ENCODE data around the gene PRICKLE4. TPM values are rescaled to one million over a fixed set of nuclear protein-coding genes. Genes with fewer than 3 reads are reported as not detected.

Gene PRICKLE4
- total RNA-seq, 1 experiment from 2014 or later = not detected

DNA sequence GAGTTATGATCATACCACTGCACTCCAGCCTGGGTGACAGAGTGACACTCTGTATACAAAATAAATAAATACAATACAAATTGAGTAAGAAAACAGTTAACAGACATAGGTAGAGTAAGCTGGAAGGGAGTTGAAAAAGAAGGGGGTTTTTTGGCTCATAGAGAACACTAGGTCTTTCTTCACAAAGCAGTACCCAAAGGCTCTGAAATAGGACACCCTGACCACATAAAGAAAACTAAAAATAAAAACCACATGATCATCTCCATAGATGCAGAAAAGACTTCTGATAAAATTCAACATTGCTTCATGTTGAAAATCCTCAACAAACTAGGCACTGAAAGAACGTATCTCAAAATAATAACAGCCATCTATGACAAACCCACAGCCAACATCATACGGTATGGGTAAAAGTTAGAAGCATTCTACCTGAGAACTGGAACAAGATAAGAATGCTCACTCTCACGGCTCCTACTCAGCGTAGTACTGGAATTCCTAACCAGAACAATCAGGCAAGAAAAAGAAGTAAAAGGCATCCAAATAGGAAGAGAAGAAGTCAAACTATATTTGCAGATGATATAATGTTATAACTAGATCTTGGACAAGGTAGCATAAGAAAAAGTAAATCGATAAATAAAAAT is 55.6 kb downstream of the PRICKLE4 start:
- no peak for TF ChIP-seq EZH2 (IDR thresholded peaks at IDR 0.05; ENCODE audit: borderline replicate concordance, low read depth, low read length, poor library complexity, severe bottlenecking)
- TF ChIP-seq, protein P1, sequence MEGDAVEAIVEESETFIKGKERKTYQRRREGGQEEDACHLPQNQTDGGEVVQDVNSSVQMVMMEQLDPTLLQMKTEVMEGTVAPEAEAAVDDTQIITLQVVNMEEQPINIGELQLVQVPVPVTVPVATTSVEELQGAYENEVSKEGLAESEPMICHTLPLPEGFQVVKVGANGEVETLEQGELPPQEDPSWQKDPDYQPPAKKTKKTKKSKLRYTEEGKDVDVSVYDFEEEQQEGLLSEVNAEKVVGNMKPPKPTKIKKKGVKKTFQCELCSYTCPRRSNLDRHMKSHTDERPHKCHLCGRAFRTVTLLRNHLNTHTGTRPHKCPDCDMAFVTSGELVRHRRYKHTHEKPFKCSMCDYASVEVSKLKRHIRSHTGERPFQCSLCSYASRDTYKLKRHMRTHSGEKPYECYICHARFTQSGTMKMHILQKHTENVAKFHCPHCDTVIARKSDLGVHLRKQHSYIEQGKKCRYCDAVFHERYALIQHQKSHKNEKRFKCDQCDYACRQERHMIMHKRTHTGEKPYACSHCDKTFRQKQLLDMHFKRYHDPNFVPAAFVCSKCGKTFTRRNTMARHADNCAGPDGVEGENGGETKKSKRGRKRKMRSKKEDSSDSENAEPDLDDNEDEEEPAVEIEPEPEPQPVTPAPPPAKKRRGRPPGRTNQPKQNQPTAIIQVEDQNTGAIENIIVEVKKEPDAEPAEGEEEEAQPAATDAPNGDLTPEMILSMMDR (conservative IDR thresholded peaks at IDR 0.05; ENCODE audit: low read depth, low read length) = no peak
- intact Hi-C loops (cut with micrococcal nuclease; ENCODE audit: unreplicated experiment) = no loop called here
- Histone ChIP-seq H3K9me3 (ENCODE audit: low read depth, low read length, poor library complexity, severe bottlenecking) (no peaks in the 10 kb centered on the region), H3K36me3 (ENCODE audit: insufficient read depth, low read length, poor library complexity, severe bottlenecking) (no peaks in the 10 kb centered on the region), H3K27me3 (replicated peaks; ENCODE audit: insufficient read depth, low read depth, low read length, poor library complexity) (no peaks in the 10 kb centered on the region), H3K4me3 (ENCODE audit: low read depth, low read length, poor library complexity, severe bottlenecking) (no peak overlapping the region), H3K27ac (ENCODE audit: low read depth, low read length, poor library complexity, severe bottlenecking) (no peak overlapping the region), H3K4me1 (ENCODE audit: insufficient read depth, low read length, poor library complexity, severe bottlenecking) (no peaks in the 10 kb centered on the region)
- DNase-seq (ENCODE audit: low spot score) = no peak
- POLR2A ChIA-PET (ENCODE audit: low non-redundant PET) = no interaction called here
- no TSS peak for BruUV-seq (replicated peaks)
- CTCF ChIA-PET = no interaction called here

GRCh38 chr6:41836660-41837052 is 56.1 kb downstream of the PRICKLE4 start:
- no TSS peak for BruUV-seq (replicated peaks)
- CTCF ChIA-PET = no interaction called here
- POLR2A ChIA-PET (ENCODE audit: low non-redundant PET) = no interaction called here
- Histone ChIP-seq H3K9me3 (ENCODE audit: low read depth, low read length, poor library complexity, severe bottlenecking) (no peaks in the 10 kb centered on the region), H3K36me3 (ENCODE audit: insufficient read depth, low read length, poor library complexity, severe bottlenecking) (no peaks in the 10 kb centered on the region), H3K4me1 (ENCODE audit: insufficient read depth, low read length, poor library complexity, severe bottlenecking) (no peaks in the 10 kb centered on the region), H3K4me3 (ENCODE audit: low read depth, low read length, poor library complexity, severe bottlenecking) (no peak overlapping the region), H3K27ac (ENCODE audit: low read depth, low read length, poor library complexity, severe bottlenecking) (no peak overlapping the region), H3K27me3 (replicated peaks; ENCODE audit: insufficient read depth, low read depth, low read length, poor library complexity) (no peaks in the 10 kb centered on the region)
- TF ChIP-seq, protein P1 (conservative IDR thresholded peaks at IDR 0.05; ENCODE audit: low read depth, low read length) = no peak
- no peak for TF ChIP-seq EZH2 (IDR thresholded peaks at IDR 0.05; ENCODE audit: borderline replicate concordance, low read depth, low read length, poor library complexity, severe bottlenecking)
- no peak for DNase-seq (ENCODE audit: low spot score)
- intact Hi-C loops (cut with micrococcal nuclease; ENCODE audit: unreplicated experiment) = no loop called here

Other genes starting within 250 kb of the PRICKLE4 start
- 53.9 and 56.7 TPM in 2 replicates for gene FOXP4, start 234.4 kb upstream of the PRICKLE4 start, total RNA-seq (2021)
- 342 and 346 TPM in 2 replicates for gene MDFI, start 142.3 kb upstream of the PRICKLE4 start, total RNA-seq (2021)
- gene TFEB, start 45.2 kb upstream of the PRICKLE4 start, total RNA-seq (2021) = 1.8 and 2.8 TPM in 2 replicates
- gene PGC, start 33.4 kb upstream of the PRICKLE4 start, total RNA-seq (2021) = not detected in 2 replicates
- gene FRS3, start 882 bp upstream of the PRICKLE4 start, total RNA-seq (2021) = 3.0 and 5.5 TPM in 2 replicates
- 197 and 206 TPM in 2 replicates for gene TOMM6, start 6.9 kb downstream of the PRICKLE4 start, total RNA-seq (2021)
- gene USP49, start 114.6 kb downstream of the PRICKLE4 start, total RNA-seq (2021) = 10.5 and 13.0 TPM in 2 replicates
- 31.8 and 39.0 TPM in 2 replicates for gene MED20, start 140.4 kb downstream of the PRICKLE4 start, total RNA-seq (2021)
- gene BYSL, start 140.7 kb downstream of the PRICKLE4 start, total RNA-seq (2021) = 76.5 and 89.7 TPM in 2 replicates
- 31.9 and 39.9 TPM in 2 replicates for gene CCND3, start 161.0 kb downstream of the PRICKLE4 start, total RNA-seq (2021)